Measurements from ENCODE around the gene GPR27. TPM values are rescaled to one million over a fixed set of nuclear protein-coding genes. Genes with fewer than 3 reads are reported as not detected.

Gene GPR27
- total and polyA plus RNA-seq, 2 of the 8 experiments (the other 6 are each of a cell fraction or from before 2014, with no cell fraction given): 11.3 to 12.5 TPM

GRCh38 chr3:71722693-71723092 lies 31.0 kb upstream of the GPR27 start:
- no peaks in the 10 kb centered on the region for H3K9me3 ChIP-seq (ENCODE audit: insufficient read depth in 2 of 2, low read depth in 1 of 2, low read length in 1 of 2)
- H3K4me1 ChIP-seq (replicated peaks in 1 of 4; ENCODE audit: control insufficient read depth in 3 of 4, insufficient read depth in 4 of 4, low read length in 3 of 4): peaks cover 2 to 9% (median 6%) of the 10 kb centered on the region in 4 experiments
- H4K20me1 ChIP-seq (replicated peaks in 1 of 2; ENCODE audit: control insufficient read depth in 1 of 2, insufficient read depth in 2 of 2, low read length in 2 of 2): peaks cover 0 to 3% of the 10 kb centered on the region in 2 experiments
- no peak overlapping the region for H3K4ac ChIP-seq (replicated peaks; ENCODE audit: insufficient read length, low read depth, low read length)
- no peaks in the 10 kb centered on the region for H3K79me2 ChIP-seq (ENCODE audit: control insufficient read depth in 1 of 2, insufficient read depth in 2 of 2, low read length in 2 of 2)
- peaks cover 3 to 19% (median 16%) of the 10 kb centered on the region in 4 experiments for H3K27me3 ChIP-seq (replicated peaks in 1 of 4; ENCODE audit: control insufficient read depth in 3 of 4, extremely low read depth in 1 of 4, insufficient read depth in 3 of 4, low read length in 3 of 4)
- H3K18ac ChIP-seq (ENCODE audit: extremely low read depth, low read length): no peak overlapping the region
- no peak overlapping the region for H2BK5ac ChIP-seq (ENCODE audit: low read depth, low read length)
- CTCF ChIA-PET (ENCODE audit: partially characterized antibody): interaction anchor here (1.2 to 3.4 kb wide), 2 partner anchors 12 to 41 kb away, joined by 4 to 18 read pairs; no protein-coding TSS in a partner anchor
- H2AK5ac ChIP-seq (ENCODE audit: low read depth, low read length): no peak overlapping the region
- no peak overlapping the region for H3K56ac ChIP-seq (replicated peaks; ENCODE audit: insufficient read length, low read depth, low read length)
- no peak overlapping the region for H4K8ac ChIP-seq (ENCODE audit: extremely low read depth, insufficient read depth, low read length)
- H3K79me1 ChIP-seq (ENCODE audit: low read depth, low read length): no peaks in the 10 kb centered on the region
- no peak for DNase-seq (ENCODE audit: low read depth in 1 of 2, low spot score in 2 of 2)
- H3K23ac ChIP-seq (ENCODE audit: insufficient read length): no peak overlapping the region
- no peak overlapping the region for H3K4me3 ChIP-seq (ENCODE audit: extremely low read depth in 1 of 4, insufficient read depth in 2 of 4, low read depth in 3 of 4, low read length in 4 of 4)
- no peak overlapping the region for H2BK120ac ChIP-seq (replicated peaks; ENCODE audit: low read depth, low read length)
- H3K4me2 ChIP-seq (ENCODE audit: insufficient read depth in 1 of 2, low read depth in 2 of 2, low read length in 2 of 2): no peak overlapping the region
- WGBS, 2 experiments (ENCODE audit: extremely low coverage in 1 of 2, insufficient coverage in 1 of 2, insufficient read length in 1 of 2, insufficient replicate concordance in 2 of 2, low coverage in 1 of 2, low lambda C conversion rate in 2 of 2, missing lambda C conversion rate in 1 of 2): 92% methylated on average over 1 of the region's 1 CpG; no CpG with 5 or more reads in 1 of the 2 experiments
- no peak overlapping the region for H3K9ac ChIP-seq (replicated peaks in 1 of 4; ENCODE audit: extremely low read depth in 1 of 4, low read depth in 3 of 4, low read length in 3 of 4)
- H3K23me2 ChIP-seq (ENCODE audit: low read depth, low read length): peaks cover 9% of the 10 kb centered on the region
- POLR2A ChIA-PET (ENCODE audit: partially characterized antibody): no interaction called here
- H4K91ac ChIP-seq (replicated peaks; ENCODE audit: insufficient read length, low read length): no peak overlapping the region
- H4K5ac ChIP-seq (ENCODE audit: insufficient read length, low read depth, low read length): no peak overlapping the region
- TF ChIP-seq FOSL1 (IDR thresholded peaks at IDR 0.05; ENCODE audit: insufficient read depth, low read depth, low read length): no peak
- no peak for TF ChIP-seq KDM5A (IDR thresholded peaks at IDR 0.05; ENCODE audit: low read length)
- TF ChIP-seq BRCA1 (IDR thresholded peaks at IDR 0.05; ENCODE audit: low read depth, low read length): no peak
- TF ChIP-seq SIRT6 (IDR thresholded peaks at IDR 0.05; ENCODE audit: low read length): no peak
- no peak for TF ChIP-seq SP1 (IDR thresholded peaks at IDR 0.05; ENCODE audit: low read depth, low read length)
- TF ChIP-seq TBP (IDR thresholded peaks at IDR 0.05; ENCODE audit: low read depth, low read length): no peak
- TF ChIP-seq RFX5 (IDR thresholded peaks at IDR 0.05; ENCODE audit: borderline replicate concordance, low read depth, low read length): no peak
- no peak for TF ChIP-seq POLR2A (IDR thresholded peaks at IDR 0.05; ENCODE audit: control extremely low read depth in 1 of 2, low read depth in 2 of 2, low read length in 2 of 2)
- no peak for TF ChIP-seq CREB1 (IDR thresholded peaks at IDR 0.05)
- no peak for TF ChIP-seq CHD2 (IDR thresholded peaks at IDR 0.05; ENCODE audit: low read length)
- no peak for TF ChIP-seq TCF12 (IDR thresholded peaks at IDR 0.05; ENCODE audit: low read depth, low read length)
- H3K14ac ChIP-seq (ENCODE audit: insufficient read length): no peak overlapping the region
- H2AFZ ChIP-seq (ENCODE audit: low read length): no peak overlapping the region
- H2BK15ac ChIP-seq (ENCODE audit: low read length): no peak overlapping the region
- no peak for FAIRE-seq
- no peak overlapping the region for H2BK12ac ChIP-seq (ENCODE audit: low read depth, low read length)
- H3K27ac ChIP-seq (ENCODE audit: low read depth, low read length): no peak overlapping the region
- H2BK20ac ChIP-seq (ENCODE audit: low read length): no peak overlapping the region
- no peaks in the 10 kb centered on the region for H3K36me3 ChIP-seq (ENCODE audit: control insufficient read depth in 2 of 4, insufficient read depth in 4 of 4, low read length in 3 of 4)

Data from H1 (cell line).